HepG2 (cell line): ENCODE data around the gene APOC4.

ENCODE experiments used
- ATF1 ChIP-seq: IDR thresholded peaks from 2 replicates; pipeline ENCODE4 v1.6.1; 2016; ENCODE audit warnings: mild to moderate bottlenecking, control low read depth
- EHMT2 ChIP-seq: fragments of 200-600 bp; sonication (generic); IDR thresholded peaks from 2 replicates; pipeline ENCODE4 v1.7.0; 2017; ENCODE audit warnings: antibody characterized with exemption, low read depth, low read length, borderline replicate concordance
- EZH2 ChIP-seq: conservative IDR thresholded peaks from 2 replicates; pipeline ENCODE4 v1.6.1; 2012; ENCODE audit warnings: mild to moderate bottlenecking, low read depth, low read length, moderate library complexity
- HES4 ChIP-seq: sonication (generic); formaldehyde crosslinking; IDR thresholded peaks from 2 replicates; pipeline ENCODE4 v1.9.0; 2021; ENCODE audit warnings: mild to moderate bottlenecking, missing genetic modification reagents, borderline replicate concordance
- NFYB ChIP-seq: sonication (generic); formaldehyde crosslinking; IDR thresholded peaks from 2 replicates; pipeline ENCODE4 v1.4.0; 2020; ENCODE audit warnings: missing genetic modification reagents
- POLR2AphosphoS5 ChIP-seq: IDR thresholded peaks from 2 replicates; pipeline ENCODE4 v1.6.1; 2012; ENCODE audit warnings: low read depth, low read length
- TF ChIP-seq, protein P1 (sequence below): sonication (generic); formaldehyde crosslinking; conservative IDR thresholded peaks from 2 replicates; pipeline ENCODE4 v1.8.1; 2023; ENCODE audit warnings: missing genetic modification reagents
- TF ChIP-seq, protein P2 (sequence below), 2 experiments: IDR thresholded peaks; 2 replicates each; pipeline ENCODE4 v1.6.1; 2011 to 2012; ENCODE audit warnings: low read length in 2 of 2, borderline replicate concordance in 1 of 2, low read depth in 1 of 2, mild to moderate bottlenecking in 1 of 2, moderate library complexity in 1 of 2
- TF ChIP-seq, protein P3 (sequence below): sonication (generic); formaldehyde crosslinking; IDR thresholded peaks from 2 replicates; pipeline ENCODE4 v1.5.0; 2020; ENCODE audit warnings: mild to moderate bottlenecking, missing genetic modification reagents, borderline replicate concordance

DNA sequence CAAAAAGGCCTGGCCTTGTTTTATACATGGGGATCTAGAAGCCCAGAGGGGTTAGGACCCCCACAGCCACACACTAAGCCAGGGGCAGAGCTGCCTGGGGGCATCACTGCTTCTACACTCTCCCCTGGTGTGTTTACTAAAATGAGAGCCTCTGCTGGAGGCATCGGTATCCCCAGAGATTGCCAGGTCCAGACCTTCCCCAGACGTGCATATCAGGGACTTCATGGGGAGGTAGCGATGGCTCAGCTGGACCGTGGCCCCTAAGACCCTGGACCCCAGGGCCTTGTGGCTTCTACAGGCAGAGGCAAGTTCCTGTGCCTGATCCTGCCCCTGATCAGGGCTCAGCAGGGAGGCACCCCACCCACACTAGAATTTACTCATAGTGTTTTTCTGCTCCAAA lies 26.6 kb downstream of the APOC4 start:
- no peak for TF ChIP-seq ATF1 (CRISPR knock-in tag)
- TF ChIP-seq EHMT2: no peak
- TF ChIP-seq EZH2: no peak
- no peak for TF ChIP-seq POLR2AphosphoS5
- TF ChIP-seq NFYB (CRISPR knock-in tag): no peak
- TF ChIP-seq, protein P1, sequence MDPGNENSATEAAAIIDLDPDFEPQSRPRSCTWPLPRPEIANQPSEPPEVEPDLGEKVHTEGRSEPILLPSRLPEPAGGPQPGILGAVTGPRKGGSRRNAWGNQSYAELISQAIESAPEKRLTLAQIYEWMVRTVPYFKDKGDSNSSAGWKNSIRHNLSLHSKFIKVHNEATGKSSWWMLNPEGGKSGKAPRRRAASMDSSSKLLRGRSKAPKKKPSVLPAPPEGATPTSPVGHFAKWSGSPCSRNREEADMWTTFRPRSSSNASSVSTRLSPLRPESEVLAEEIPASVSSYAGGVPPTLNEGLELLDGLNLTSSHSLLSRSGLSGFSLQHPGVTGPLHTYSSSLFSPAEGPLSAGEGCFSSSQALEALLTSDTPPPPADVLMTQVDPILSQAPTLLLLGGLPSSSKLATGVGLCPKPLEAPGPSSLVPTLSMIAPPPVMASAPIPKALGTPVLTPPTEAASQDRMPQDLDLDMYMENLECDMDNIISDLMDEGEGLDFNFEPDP (CRISPR knock-in tag): no peak
- TF ChIP-seq HES4 (CRISPR knock-in tag): no peak
- TF ChIP-seq, protein P2, sequence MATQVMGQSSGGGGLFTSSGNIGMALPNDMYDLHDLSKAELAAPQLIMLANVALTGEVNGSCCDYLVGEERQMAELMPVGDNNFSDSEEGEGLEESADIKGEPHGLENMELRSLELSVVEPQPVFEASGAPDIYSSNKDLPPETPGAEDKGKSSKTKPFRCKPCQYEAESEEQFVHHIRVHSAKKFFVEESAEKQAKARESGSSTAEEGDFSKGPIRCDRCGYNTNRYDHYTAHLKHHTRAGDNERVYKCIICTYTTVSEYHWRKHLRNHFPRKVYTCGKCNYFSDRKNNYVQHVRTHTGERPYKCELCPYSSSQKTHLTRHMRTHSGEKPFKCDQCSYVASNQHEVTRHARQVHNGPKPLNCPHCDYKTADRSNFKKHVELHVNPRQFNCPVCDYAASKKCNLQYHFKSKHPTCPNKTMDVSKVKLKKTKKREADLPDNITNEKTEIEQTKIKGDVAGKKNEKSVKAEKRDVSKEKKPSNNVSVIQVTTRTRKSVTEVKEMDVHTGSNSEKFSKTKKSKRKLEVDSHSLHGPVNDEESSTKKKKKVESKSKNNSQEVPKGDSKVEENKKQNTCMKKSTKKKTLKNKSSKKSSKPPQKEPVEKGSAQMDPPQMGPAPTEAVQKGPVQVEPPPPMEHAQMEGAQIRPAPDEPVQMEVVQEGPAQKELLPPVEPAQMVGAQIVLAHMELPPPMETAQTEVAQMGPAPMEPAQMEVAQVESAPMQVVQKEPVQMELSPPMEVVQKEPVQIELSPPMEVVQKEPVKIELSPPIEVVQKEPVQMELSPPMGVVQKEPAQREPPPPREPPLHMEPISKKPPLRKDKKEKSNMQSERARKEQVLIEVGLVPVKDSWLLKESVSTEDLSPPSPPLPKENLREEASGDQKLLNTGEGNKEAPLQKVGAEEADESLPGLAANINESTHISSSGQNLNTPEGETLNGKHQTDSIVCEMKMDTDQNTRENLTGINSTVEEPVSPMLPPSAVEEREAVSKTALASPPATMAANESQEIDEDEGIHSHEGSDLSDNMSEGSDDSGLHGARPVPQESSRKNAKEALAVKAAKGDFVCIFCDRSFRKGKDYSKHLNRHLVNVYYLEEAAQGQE (IDR thresholded peaks at IDR 0.05; ENCODE audit: borderline replicate concordance in 1 of 2, low read depth in 1 of 2, low read length in 2 of 2): no peak
- TF ChIP-seq, protein P3, sequence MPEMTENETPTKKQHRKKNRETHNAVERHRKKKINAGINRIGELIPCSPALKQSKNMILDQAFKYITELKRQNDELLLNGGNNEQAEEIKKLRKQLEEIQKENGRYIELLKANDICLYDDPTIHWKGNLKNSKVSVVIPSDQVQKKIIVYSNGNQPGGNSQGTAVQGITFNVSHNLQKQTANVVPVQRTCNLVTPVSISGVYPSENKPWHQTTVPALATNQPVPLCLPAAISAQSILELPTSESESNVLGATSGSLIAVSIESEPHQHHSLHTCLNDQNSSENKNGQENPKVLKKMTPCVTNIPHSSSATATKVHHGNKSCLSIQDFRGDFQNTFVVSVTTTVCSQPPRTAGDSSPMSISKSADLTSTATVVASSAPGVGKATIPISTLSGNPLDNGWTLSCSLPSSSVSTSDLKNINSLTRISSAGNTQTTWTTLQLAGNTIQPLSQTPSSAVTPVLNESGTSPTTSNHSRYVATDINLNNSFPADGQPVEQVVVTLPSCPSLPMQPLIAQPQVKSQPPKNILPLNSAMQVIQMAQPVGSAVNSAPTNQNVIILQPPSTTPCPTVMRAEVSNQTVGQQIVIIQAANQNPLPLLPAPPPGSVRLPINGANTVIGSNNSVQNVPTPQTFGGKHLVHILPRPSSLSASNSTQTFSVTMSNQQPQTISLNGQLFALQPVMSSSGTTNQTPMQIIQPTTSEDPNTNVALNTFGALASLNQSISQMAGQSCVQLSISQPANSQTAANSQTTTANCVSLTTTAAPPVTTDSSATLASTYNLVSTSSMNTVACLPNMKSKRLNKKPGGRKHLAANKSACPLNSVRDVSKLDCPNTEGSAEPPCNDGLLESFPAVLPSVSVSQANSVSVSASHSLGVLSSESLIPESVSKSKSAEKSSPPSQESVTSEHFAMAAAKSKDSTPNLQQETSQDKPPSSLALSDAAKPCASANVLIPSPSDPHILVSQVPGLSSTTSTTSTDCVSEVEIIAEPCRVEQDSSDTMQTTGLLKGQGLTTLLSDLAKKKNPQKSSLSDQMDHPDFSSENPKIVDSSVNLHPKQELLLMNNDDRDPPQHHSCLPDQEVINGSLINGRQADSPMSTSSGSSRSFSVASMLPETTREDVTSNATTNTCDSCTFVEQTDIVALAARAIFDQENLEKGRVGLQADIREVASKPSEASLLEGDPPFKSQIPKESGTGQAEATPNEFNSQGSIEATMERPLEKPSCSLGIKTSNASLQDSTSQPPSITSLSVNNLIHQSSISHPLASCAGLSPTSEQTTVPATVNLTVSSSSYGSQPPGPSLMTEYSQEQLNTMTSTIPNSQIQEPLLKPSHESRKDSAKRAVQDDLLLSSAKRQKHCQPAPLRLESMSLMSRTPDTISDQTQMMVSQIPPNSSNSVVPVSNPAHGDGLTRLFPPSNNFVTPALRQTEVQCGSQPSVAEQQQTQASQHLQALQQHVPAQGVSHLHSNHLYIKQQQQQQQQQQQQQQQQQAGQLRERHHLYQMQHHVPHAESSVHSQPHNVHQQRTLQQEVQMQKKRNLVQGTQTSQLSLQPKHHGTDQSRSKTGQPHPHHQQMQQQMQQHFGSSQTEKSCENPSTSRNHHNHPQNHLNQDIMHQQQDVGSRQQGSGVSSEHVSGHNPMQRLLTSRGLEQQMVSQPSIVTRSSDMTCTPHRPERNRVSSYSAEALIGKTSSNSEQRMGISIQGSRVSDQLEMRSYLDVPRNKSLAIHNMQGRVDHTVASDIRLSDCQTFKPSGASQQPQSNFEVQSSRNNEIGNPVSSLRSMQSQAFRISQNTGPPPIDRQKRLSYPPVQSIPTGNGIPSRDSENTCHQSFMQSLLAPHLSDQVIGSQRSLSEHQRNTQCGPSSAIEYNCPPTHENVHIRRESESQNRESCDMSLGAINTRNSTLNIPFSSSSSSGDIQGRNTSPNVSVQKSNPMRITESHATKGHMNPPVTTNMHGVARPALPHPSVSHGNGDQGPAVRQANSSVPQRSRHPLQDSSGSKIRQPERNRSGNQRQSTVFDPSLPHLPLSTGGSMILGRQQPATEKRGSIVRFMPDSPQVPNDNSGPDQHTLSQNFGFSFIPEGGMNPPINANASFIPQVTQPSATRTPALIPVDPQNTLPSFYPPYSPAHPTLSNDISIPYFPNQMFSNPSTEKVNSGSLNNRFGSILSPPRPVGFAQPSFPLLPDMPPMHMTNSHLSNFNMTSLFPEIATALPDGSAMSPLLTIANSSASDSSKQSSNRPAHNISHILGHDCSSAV (CRISPR knock-in tag): no peak
